Mesenchymal stem cell (in vitro differentiated cells and primary cell): ENCODE data around the gene ABCB1.

ENCODE experiments used
- DNase-seq: peaks from one replicate; pipeline ENCODE4 v3.0.0-alpha.2; 2013
- H2AFZ ChIP-seq: one replicate; pipeline ENCODE4 v1.6.1; 2013; ENCODE audit warnings: low read depth, mild to moderate bottlenecking, control low read depth, inconsistent platforms, low read length, moderate library complexity
- H2AK5ac ChIP-seq: 2 replicates; pipeline ENCODE4 v1.6.1; 2013; ENCODE audit warnings: low read length, moderate library complexity, mild to moderate bottlenecking, inconsistent platforms; ENCODE audit not compliant: severe bottlenecking
- H2BK120ac ChIP-seq: one replicate; pipeline ENCODE4 v1.6.1; 2013; ENCODE audit warnings: low read depth, mild to moderate bottlenecking, inconsistent platforms, low read length, moderate library complexity
- H2BK12ac ChIP-seq, 2 experiments: one replicate each; pipeline ENCODE4 v1.6.1; 2013; ENCODE audit warnings: inconsistent platforms in 2 of 2, low read length in 2 of 2, mild to moderate bottlenecking in 2 of 2, moderate library complexity in 2 of 2, control low read depth in 1 of 2
- H2BK15ac ChIP-seq: one replicate; pipeline ENCODE4 v1.6.1; 2013; ENCODE audit warnings: mild to moderate bottlenecking, low read depth, inconsistent platforms; ENCODE audit not compliant: poor library complexity, severe bottlenecking
- H2BK5ac ChIP-seq: 2 replicates; pipeline ENCODE4 v1.6.1; 2013; ENCODE audit warnings: low read depth, mild to moderate bottlenecking, low read length, control low read depth, inconsistent platforms; ENCODE audit not compliant: poor library complexity, severe bottlenecking
- H3K14ac ChIP-seq, 2 experiments: one replicate each; pipeline ENCODE4 v1.6.1; 2013; ENCODE audit warnings: inconsistent platforms in 2 of 2, low read length in 2 of 2, control low read depth in 1 of 2, mild to moderate bottlenecking in 1 of 2, moderate library complexity in 1 of 2
- H3K18ac ChIP-seq, 2 experiments: one replicate each; pipeline ENCODE4 v1.6.1; 2013; ENCODE audit warnings: inconsistent platforms in 2 of 2, low read length in 2 of 2, control low read depth in 1 of 2, low read depth in 1 of 2, mild to moderate bottlenecking in 1 of 2
- H3K23ac ChIP-seq, 2 experiments: one replicate each; pipeline ENCODE4 v1.6.1; 2013; ENCODE audit warnings: inconsistent platforms in 2 of 2, low read length in 2 of 2, mild to moderate bottlenecking in 2 of 2, moderate library complexity in 2 of 2, control low read depth in 1 of 2
- H3K27ac ChIP-seq: 2 replicates; pipeline ENCODE4 v1.5.1; 2013; ENCODE audit warnings: mild to moderate bottlenecking, moderate library complexity, low read length, control low read depth, inconsistent platforms; ENCODE audit not compliant: poor library complexity, severe bottlenecking
- H3K27me3 ChIP-seq, 2 experiments: 2 replicates each; pipeline versions ENCODE4 v1.6.1 to v1.7.0; 2013; ENCODE audit warnings: low read length in 2 of 2, mild to moderate bottlenecking in 2 of 2, moderate library complexity in 2 of 2, control low read depth in 1 of 2, inconsistent platforms in 1 of 2; ENCODE audit not compliant: control insufficient read depth in 1 of 2, insufficient read depth in 1 of 2
- H3K36me3 ChIP-seq, 2 experiments: 2 replicates each; pipeline versions ENCODE4 v1.6.1 to v1.7.0; 2013; ENCODE audit warnings: low read length in 2 of 2, control low read depth in 1 of 2, inconsistent platforms in 1 of 2, low read depth in 1 of 2, mild to moderate bottlenecking in 1 of 2; ENCODE audit not compliant: insufficient read depth in 2 of 2, control insufficient read depth in 1 of 2
- H3K4ac ChIP-seq, 2 experiments: one replicate each; pipeline ENCODE4 v1.6.1; 2013; ENCODE audit warnings: inconsistent platforms in 2 of 2, low read length in 2 of 2, mild to moderate bottlenecking in 2 of 2, moderate library complexity in 2 of 2, control low read depth in 1 of 2, low read depth in 1 of 2
- H3K4me1 ChIP-seq: 2 replicates; pipeline ENCODE4 v1.6.1; 2013; ENCODE audit warnings: low read depth, low read length, control low read depth; ENCODE audit not compliant: control insufficient read depth, insufficient read depth
- H3K4me2 ChIP-seq: 2 replicates; pipeline ENCODE4 v1.6.1; 2013; ENCODE audit warnings: low read length, mild to moderate bottlenecking, inconsistent platforms; ENCODE audit not compliant: poor library complexity, severe bottlenecking
- H3K4me3 ChIP-seq, 2 experiments: 2 replicates each; pipeline versions ENCODE4 v1.5.1 to v1.7.0; 2013; ENCODE audit warnings: low read length in 2 of 2, mild to moderate bottlenecking in 2 of 2, control low read depth in 1 of 2, low read depth in 1 of 2; ENCODE audit not compliant: insufficient read depth in 1 of 2
- H3K79me1 ChIP-seq: replicated peaks from 2 replicates; pipeline ENCODE4 v1.6.1; 2013; ENCODE audit warnings: mild to moderate bottlenecking, control low read depth, low read length, inconsistent platforms; ENCODE audit not compliant: poor library complexity, severe bottlenecking
- H3K9ac ChIP-seq: 2 replicates; pipeline ENCODE4 v1.7.0; 2013; ENCODE audit warnings: mild to moderate bottlenecking, low read length, moderate library complexity
- H3K9me3 ChIP-seq: 2 replicates; pipeline ENCODE4 v1.7.0; 2013; ENCODE audit warnings: mild to moderate bottlenecking, low read length; ENCODE audit not compliant: control insufficient read depth
- H4K8ac ChIP-seq: one replicate; pipeline ENCODE4 v1.6.1; 2013; ENCODE audit warnings: inconsistent platforms, mild to moderate bottlenecking, low read length, moderate library complexity
- H4K91ac ChIP-seq: one replicate; pipeline ENCODE4 v1.6.1; 2013; ENCODE audit warnings: mild to moderate bottlenecking, low read length, inconsistent platforms
- WGBS: methylation state at CpG from one replicate; pipeline ENCODE4 v1.1.7; 2013; ENCODE audit warnings: mixed read lengths; 5-methylcytosine and 5-hydroxymethylcytosine counted together

The ABCB1 gene

GRCh38 chr7:87541648-87542047 is 59.0 kb downstream of the ABCB1 start:
- Histone ChIP-seq H3K14ac (no peak overlapping the region), H3K27me3 (no peaks in the 10 kb centered on the region), H2AK5ac (no peak overlapping the region), H3K9ac (no peak overlapping the region), H3K18ac (no peak overlapping the region), H4K91ac (no peak overlapping the region), H3K4me3 (no peak overlapping the region), H2BK15ac (no peak overlapping the region), H3K9me3 (no peaks in the 10 kb centered on the region), H3K79me1 (no peaks in the 10 kb centered on the region), H3K27ac (no peak overlapping the region), H3K23ac (no peak overlapping the region), H2BK12ac (no peak overlapping the region), H3K36me3 (no peaks in the 10 kb centered on the region), H4K8ac (no peak overlapping the region), H2BK120ac (no peak overlapping the region), H3K4me2 (no peak overlapping the region), H3K4me1 (no peaks in the 10 kb centered on the region), H2AFZ (no peak overlapping the region), H2BK5ac (no peak overlapping the region), H3K4ac (no peak overlapping the region)
- no peak for DNase-seq
- WGBS = 71% methylated on average over 1 of the region's 1 CpG

GRCh38 chr7:87538052-87538451 is 62.6 kb downstream of the ABCB1 start:
- Histone ChIP-seq H3K9me3 (no peaks in the 10 kb centered on the region), H3K27me3 (no peaks in the 10 kb centered on the region), H3K4me3 (no peak overlapping the region), H2AK5ac (no peak overlapping the region), H3K23ac (no peak overlapping the region), H4K91ac (no peak overlapping the region), H3K4me2 (no peak overlapping the region), H3K36me3 (no peaks in the 10 kb centered on the region), H2BK12ac (no peak overlapping the region), H3K79me1 (no peaks in the 10 kb centered on the region), H3K9ac (no peak overlapping the region), H2BK5ac (no peak overlapping the region), H4K8ac (no peak overlapping the region), H2BK120ac (no peak overlapping the region), H3K4me1 (no peaks in the 10 kb centered on the region), H3K18ac (no peak overlapping the region), H3K4ac (no peak overlapping the region), H3K14ac (no peak overlapping the region), H2AFZ (no peak overlapping the region), H3K27ac (no peak overlapping the region), H2BK15ac (no peak overlapping the region)
- WGBS = 80% methylated on average over 1 of the region's 1 CpG
- DNase-seq = no peak

GRCh38 chr7:87534072-87534471 is 66.6 kb downstream of the ABCB1 start:
- no peak overlapping the region for H4K8ac ChIP-seq
- H3K9me3 ChIP-seq = no peaks in the 10 kb centered on the region
- H3K23ac ChIP-seq = no peak overlapping the region
- H3K4me3 ChIP-seq = no peak overlapping the region
- H2BK5ac ChIP-seq = no peak overlapping the region
- H3K9ac ChIP-seq = no peak overlapping the region
- H3K4me1 ChIP-seq = no peaks in the 10 kb centered on the region
- H3K18ac ChIP-seq = no peak overlapping the region
- H2BK15ac ChIP-seq = no peak overlapping the region
- no peak overlapping the region for H3K4ac ChIP-seq
- no peak overlapping the region for H3K14ac ChIP-seq
- no peaks in the 10 kb centered on the region for H3K79me1 ChIP-seq
- H4K91ac ChIP-seq = no peak overlapping the region
- 71% methylated on average over 2 of the region's 2 CpGs for WGBS
- no peak overlapping the region for H3K4me2 ChIP-seq
- no peak for DNase-seq
- no peak overlapping the region for H2BK12ac ChIP-seq
- H3K36me3 ChIP-seq = no peaks in the 10 kb centered on the region
- no peak overlapping the region for H2AK5ac ChIP-seq
- H3K27ac ChIP-seq = no peak overlapping the region
- no peaks in the 10 kb centered on the region for H3K27me3 ChIP-seq
- H2BK120ac ChIP-seq = no peak overlapping the region
- H2AFZ ChIP-seq = no peak overlapping the region

DNA sequence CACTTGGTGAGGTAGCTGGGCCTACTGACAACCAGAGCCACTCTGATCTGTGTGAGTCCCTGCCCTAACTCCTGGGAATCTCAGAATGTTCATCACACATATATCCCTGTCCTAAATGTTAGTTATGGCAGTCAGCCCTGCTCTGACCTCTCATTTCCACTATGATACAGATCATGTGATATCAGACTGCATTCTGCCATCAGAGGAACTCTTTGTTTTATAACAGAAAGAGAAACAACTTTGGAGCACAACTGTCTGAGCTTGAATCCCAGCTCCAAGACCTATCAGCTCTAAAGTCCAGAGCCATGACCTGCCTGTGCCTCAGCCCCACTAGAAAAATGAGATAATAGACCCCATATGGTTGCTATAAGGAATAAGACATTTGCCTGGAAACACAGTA is 70.6 kb downstream of the ABCB1 start:
- H3K79me1 ChIP-seq = no peaks in the 10 kb centered on the region
- H2BK12ac ChIP-seq = no peak overlapping the region
- H4K91ac ChIP-seq = no peak overlapping the region
- no peak overlapping the region for H3K18ac ChIP-seq
- no peak overlapping the region for H3K4me2 ChIP-seq
- H3K27ac ChIP-seq = no peak overlapping the region
- H3K9ac ChIP-seq = no peak overlapping the region
- H3K9me3 ChIP-seq = peaks cover 8% of the 10 kb centered on the region
- H3K4ac ChIP-seq = no peak overlapping the region
- no peaks in the 10 kb centered on the region for H3K4me1 ChIP-seq
- no peak overlapping the region for H3K4me3 ChIP-seq
- H2BK5ac ChIP-seq = no peak overlapping the region
- H3K27me3 ChIP-seq = no peaks in the 10 kb centered on the region
- no peak overlapping the region for H2AK5ac ChIP-seq
- H2BK120ac ChIP-seq = no peak overlapping the region
- H2BK15ac ChIP-seq = no peak overlapping the region
- no peak overlapping the region for H3K14ac ChIP-seq
- DNase-seq = no peak
- H4K8ac ChIP-seq = no peak overlapping the region
- no peak overlapping the region for H2AFZ ChIP-seq
- no peaks in the 10 kb centered on the region for H3K36me3 ChIP-seq
- no peak overlapping the region for H3K23ac ChIP-seq
